ENCODE results near the gene RCBTB2. TPM values are rescaled to one million over a fixed set of nuclear protein-coding genes. Genes with fewer than 3 reads are reported as not detected.
A peak's percentile ranks its signal among the peaks of the same experiment; 100 is the strongest.

The RCBTB2 gene
- total RNA-seq (2021) = 11.5 and 11.7 TPM in 2 replicates
- long read RNA-seq, transcript RCBTB2-206 (12 exons, 2,984 nt) = minor isoform, 35 of 141 reads
- long read RNA-seq, transcript RCBTB2-201 (15 exons, 3,232 nt) = major isoform, 38 of 141 reads
- long read RNA-seq, partial matches to known transcripts = 35 of 141 reads
- long read RNA-seq, other reads (novel, unspliced or antisense) = 33 of 141 reads

DNA sequence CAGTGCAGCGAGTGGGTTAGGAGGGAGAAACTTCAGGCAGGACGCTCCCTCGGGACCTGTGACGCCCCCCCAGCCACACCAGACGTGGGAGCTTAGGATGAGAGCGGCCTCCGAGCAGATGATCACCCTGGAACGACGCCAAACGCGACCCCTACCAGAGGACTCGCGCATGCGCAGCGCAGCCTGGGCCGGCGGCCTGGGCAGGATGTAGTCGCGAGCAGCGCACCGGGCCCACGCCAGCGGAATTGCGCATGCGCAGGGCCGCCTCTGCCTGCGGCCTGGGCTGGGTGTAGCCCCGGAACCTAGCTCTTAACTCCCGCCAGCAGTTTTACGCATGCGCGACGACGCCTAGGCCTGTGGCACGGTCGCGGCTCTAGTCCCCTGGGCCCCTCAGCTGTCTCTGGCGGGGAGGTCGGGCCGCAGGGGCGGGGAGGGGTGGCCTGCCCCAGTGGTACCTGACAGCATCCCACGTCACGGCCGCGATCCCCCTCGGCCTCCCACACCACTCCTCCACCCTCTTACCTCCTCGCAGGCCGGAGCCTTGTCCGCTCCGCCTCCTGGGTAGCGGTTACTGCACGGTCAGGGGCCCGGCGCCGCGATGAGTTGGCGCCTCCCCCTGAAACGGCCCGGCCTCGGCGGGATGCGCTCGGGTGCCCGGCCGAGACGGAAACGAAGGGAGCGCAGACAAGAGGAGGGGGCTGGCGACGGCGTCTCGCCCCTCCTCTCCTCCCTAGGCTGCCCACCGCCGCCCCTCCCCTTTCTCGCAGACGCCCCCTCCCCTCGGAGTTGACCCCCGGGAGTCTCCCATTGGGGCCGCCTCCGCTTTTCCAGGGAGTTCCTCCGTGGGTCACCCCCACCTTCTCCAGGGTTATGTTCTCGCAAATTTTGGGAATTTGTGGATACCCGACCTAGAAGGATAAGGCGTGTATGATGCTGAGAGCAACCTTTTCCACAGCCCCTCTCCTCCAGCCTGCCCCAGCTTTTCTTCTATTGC lies at the start of gene RCBTB2:
RCBTB2 (minus strand) TSS at position 575 of the 994 bp plus-strand sequence. CDS start 11,141 bp downstream, outside the sequence.
- Histone ChIP-seq H3T11ph (ENCODE audit: low read length) (no peak within 1 kb of the TSS), H4K20me1 (ENCODE audit: control insufficient read depth, insufficient read depth, insufficient read length) (no peaks in the 10 kb centered on the region), H3K27ac (ENCODE audit: insufficient read length, low read depth, low read length) (no peak within 1 kb of the TSS), H3K23me2 (ENCODE audit: insufficient read length, low read depth, low read length, poor library complexity, severe bottlenecking) (peaks cover 5% of the 10 kb centered on the region), H3K9me3 (ENCODE audit: control insufficient read depth, low read depth, low read length) (no peaks in the 10 kb centered on the region), H2BK20ac (ENCODE audit: low read depth, low read length, poor library complexity, severe bottlenecking) (no peak within 1 kb of the TSS), H3K14ac (ENCODE audit: insufficient read depth, low read length) (peak within 1 kb of the TSS; percentile 93), H4K8ac (replicated peaks; ENCODE audit: insufficient read length, low read depth, low read length) (no peak within 1 kb of the TSS), H3K79me1 (ENCODE audit: insufficient read depth, low read depth, low read length, poor library complexity, severe bottlenecking) (no peaks in the 10 kb centered on the region), H3K9ac (ENCODE audit: extremely low read depth, insufficient read length, low read length) (peak within 1 kb of the TSS; percentile 75), H3K4me1 (ENCODE audit: insufficient read depth, low read length) (no peaks in the 10 kb centered on the region; the same call in 1 of the 2 replicates), H4K5ac (ENCODE audit: insufficient read length, low read depth, low read length) (no peak within 1 kb of the TSS), H3K4ac (ENCODE audit: low read depth, low read length) (no peak within 1 kb of the TSS), H2BK5ac (ENCODE audit: insufficient read length, low read length) (no peak within 1 kb of the TSS), H2BK15ac (ENCODE audit: low read depth, low read length) (no peak within 1 kb of the TSS), H2BK120ac (ENCODE audit: low read depth, low read length, poor library complexity, severe bottlenecking) (no peak within 1 kb of the TSS), H4K91ac (ENCODE audit: insufficient read length, low read depth, low read length) (no peak within 1 kb of the TSS), H3K18ac (ENCODE audit: insufficient read length, low read depth, low read length) (peak within 1 kb of the TSS; percentile 87), H2AFZ (ENCODE audit: low read length) (peak within 1 kb of the TSS; percentile 18), H2AK5ac (ENCODE audit: insufficient read length, low read length) (no peak within 1 kb of the TSS), H3K27me3 (ENCODE audit: insufficient read depth, low read length) (no peaks in the 10 kb centered on the region), H3K4me2 (ENCODE audit: insufficient read depth, insufficient read length, low read length) (peak within 1 kb of the TSS; percentile 53), H3K23ac (ENCODE audit: insufficient read length, low read depth, low read length) (no peak within 1 kb of the TSS), H3K56ac (ENCODE audit: insufficient read length, low read depth, low read length) (no peak within 1 kb of the TSS), H2BK12ac (ENCODE audit: insufficient read length, low read depth, low read length) (no peak within 1 kb of the TSS), H3K79me2 (ENCODE audit: insufficient read depth, low read length) (no peaks in the 10 kb centered on the region; the same call in 1 of the 2 replicates)
- Mint-ChIP-seq H3K27ac (peak within 1 kb of the TSS; percentile 90 to 99 (median 98)), H3K9me3 (no peaks in the 10 kb centered on the region), H3K4me1 (peaks cover 10 to 15% of the 10 kb centered on the region in 2 experiments), H3K27me3 (ENCODE audit: low read depth) (no peaks in the 10 kb centered on the region), H3K36me3 (ENCODE audit: insufficient read depth in 1 of 3, low read depth in 3 of 3) (no peaks in the 10 kb centered on the region), H3K4me3 (peak within 1 kb of the TSS; percentile 92 to 93)
- TF ChIP-seq, protein P1, sequence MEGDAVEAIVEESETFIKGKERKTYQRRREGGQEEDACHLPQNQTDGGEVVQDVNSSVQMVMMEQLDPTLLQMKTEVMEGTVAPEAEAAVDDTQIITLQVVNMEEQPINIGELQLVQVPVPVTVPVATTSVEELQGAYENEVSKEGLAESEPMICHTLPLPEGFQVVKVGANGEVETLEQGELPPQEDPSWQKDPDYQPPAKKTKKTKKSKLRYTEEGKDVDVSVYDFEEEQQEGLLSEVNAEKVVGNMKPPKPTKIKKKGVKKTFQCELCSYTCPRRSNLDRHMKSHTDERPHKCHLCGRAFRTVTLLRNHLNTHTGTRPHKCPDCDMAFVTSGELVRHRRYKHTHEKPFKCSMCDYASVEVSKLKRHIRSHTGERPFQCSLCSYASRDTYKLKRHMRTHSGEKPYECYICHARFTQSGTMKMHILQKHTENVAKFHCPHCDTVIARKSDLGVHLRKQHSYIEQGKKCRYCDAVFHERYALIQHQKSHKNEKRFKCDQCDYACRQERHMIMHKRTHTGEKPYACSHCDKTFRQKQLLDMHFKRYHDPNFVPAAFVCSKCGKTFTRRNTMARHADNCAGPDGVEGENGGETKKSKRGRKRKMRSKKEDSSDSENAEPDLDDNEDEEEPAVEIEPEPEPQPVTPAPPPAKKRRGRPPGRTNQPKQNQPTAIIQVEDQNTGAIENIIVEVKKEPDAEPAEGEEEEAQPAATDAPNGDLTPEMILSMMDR (conservative IDR thresholded peaks at IDR 0.05) = no peak
- no CpG with 5 or more reads among the region's 84 CpGs for WGBS (ENCODE audit: extremely low coverage, insufficient read length, low lambda C conversion rate)
- peak; percentile 99 for DNase-seq

Measured in H9 (cell line).